HG02763 (cell line): ENCODE measurements around the gene ALDOA.
"Not testable (repeated sequence)": the region's sequence is repeated elsewhere in the genome, so short reads cannot be mapped to it uniquely, and the experiment has no call there.

ENCODE experiments used
- ATAC-seq: cut with Tn5 transposase; IDR thresholded peaks from one replicate; pipeline ENCODE4 v1.9.1; 2021; ENCODE audit warnings: mild to moderate bottlenecking, moderate library complexity; ENCODE audit not compliant: unreplicated experiment

ALDOA gene

GRCh38 chr16:30040690-30041089 lies 24.9 kb upstream of the ALDOA start:
- not testable (repeated sequence) for ATAC-seq

DNA sequence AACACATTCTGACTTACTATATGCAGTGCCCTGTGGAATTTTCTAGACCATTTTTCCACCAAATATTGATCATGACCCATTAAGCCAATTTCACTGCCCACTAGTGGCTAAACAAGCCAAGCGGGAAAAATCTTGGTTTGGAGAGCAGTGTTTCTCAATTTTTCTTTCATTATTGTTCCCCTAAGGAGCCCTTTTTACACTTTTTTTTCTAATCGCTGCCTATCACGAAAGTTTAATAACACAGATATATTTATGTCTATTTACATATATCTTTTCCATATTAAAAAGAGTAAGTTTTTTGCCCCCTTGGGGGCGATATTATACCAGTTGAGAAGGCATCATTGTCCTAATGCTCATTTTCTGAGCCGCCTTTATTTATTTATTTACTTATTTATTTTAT lies 23.7 kb upstream of the ALDOA start:
- no peak for ATAC-seq

DNA sequence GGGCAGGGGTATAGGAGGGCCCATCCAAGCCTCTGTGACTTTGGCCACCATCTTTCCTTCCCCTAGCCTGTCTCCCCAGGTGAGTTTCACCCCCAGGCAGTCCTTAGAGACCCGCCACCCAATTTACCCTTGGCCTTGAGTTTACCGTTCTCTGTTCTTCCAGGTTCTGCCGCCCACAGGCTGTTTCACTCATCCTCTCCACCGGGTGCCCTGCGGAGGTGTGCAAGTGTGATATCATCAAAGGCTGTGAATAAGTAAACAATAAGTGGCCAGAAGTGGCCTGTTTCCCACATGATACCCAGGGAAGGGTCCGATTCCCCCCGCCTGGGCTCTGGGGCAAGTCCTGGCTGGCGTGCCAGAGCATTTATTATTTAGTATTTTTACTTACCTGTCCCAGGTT lies 19.4 kb upstream of the ALDOA start:
- ATAC-seq: no peak

- no peak for ATAC-seq
These were observed 19.0 kb upstream of the ALDOA start for GRCh38 chr16:30046588-30046987.

DNA sequence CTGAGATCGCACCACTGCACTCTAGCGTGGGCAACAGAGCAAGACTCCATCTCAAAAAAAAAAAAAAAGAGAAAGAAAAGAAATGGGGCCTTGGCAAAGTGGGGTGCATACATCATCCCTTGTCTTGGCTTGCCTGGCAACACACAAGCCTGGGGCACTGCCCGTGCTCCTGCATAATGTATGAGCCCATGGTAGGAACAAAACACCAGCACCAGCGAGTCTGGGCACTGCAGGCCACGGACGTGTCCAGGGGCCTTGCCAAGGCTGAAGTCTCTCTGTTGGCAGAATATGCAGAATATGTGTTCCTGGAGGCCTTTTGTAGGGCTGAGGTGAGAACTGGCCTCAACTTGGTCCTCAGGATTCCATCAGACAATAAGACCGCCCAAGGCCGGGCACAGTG lies 15.7 kb upstream of the ALDOA start:
- ATAC-seq: no peak

- ATAC-seq: no peak
These were observed 14.0 kb upstream of the ALDOA start for GRCh38 chr16:30051518-30051917.

DNA sequence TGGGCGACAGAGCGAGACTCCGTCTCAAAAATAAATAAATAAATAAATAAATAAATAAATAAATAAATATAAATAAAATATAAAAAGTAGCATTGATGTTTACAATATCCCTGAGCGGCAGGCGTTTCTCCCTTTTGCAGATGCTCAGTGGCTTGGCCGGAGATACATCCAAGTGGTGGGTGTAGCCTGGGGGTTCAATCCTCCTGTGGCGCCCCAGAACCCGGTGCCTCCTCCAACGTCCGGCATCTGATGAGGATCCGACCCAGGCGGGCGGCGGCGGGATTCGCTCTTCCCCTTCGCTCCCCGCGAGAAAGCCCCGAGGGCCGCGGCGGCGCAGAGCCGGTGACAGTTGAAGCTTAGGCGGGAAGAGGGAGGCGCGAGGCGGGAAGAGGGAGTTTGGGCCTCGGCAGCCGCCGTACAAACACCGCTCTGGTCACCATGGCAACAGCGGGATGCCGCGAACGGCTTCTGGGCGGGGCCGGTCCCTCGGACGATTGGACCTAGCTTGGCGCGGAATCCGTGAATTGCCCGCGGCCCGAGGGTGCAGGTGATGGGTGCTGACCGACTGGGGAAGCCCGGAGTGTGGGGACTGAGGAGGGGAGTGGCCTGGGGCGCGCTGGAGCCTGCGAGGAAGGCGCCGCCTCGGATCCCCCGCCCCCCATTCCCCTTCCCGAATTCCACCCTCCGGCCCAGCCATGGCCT lies 12.7 kb upstream of the ALDOA start:
- no peak for ATAC-seq

GRCh38 chr16:30053376-30054015 lies 12.1 kb upstream of the ALDOA start:
- no peak for ATAC-seq

GRCh38 chr16:30054451-30054850 lies 11.1 kb upstream of the ALDOA start:
- no peak for ATAC-seq

DNA sequence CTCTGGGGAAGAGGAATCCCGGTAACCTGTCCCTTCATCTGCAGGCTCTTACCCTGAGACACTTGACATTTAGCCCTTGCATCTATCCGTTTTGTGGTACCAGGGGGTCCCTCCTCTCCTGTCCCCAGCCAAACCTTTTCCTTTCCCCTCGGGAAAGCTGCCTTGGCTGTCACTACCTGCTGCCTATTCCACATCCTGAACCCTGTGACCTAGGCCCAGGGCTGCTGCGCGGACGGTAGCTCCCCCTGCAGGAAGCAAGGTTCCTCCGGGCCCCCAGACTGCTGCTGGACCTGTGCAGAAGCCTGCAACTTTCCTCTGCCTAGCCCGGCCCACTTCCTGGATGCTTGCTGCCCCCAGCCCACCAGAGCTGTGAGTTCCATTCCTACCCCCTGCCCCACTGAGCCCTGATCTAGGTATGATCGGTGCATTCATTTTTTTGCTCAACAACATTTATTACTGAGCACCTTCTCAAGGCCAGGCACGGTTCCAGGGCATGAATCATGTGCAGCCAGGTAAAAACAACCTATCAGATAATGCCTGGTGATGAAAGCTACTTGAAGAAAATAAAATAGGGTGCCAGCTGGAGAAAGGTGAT lies 10.5 kb upstream of the ALDOA start:
- ATAC-seq: no peak

- no peak for ATAC-seq
These were observed 5.2 kb upstream of the ALDOA start for GRCh38 chr16:30060346-30060745.

GRCh38 chr16:30060836-30061554 lies 4.6 kb upstream of the ALDOA start:
- no peak for ATAC-seq

DNA sequence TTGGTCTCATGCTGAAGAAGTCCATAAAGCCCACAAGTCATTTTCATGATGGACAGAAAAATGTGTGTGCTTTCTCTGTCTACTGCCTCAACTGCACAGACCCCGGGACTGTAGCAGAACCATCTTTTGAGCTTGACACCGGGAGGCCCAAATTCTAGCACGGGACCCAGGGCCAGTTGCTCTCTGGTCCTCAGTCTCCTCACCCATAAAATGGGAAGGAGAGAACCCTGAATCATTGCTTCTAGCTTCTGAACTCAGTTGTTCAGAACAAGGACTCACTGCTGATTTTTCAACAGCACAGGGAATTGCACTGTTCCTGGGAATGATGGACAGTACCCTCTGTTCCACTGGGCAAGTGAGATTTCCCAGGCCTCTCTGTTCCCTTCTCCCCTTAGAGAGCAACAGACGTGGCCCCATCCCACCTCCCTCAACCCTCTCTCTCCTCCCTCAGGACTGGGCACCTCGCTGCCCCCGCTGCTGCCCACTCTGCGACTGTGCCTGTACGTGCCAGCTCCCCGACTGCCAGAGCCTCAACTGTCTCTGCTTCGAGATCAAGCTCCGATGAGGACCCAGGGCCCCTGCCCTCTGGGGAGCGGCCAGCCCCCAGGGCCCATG lies 2.2 kb upstream of the ALDOA start:
- ATAC-seq: no peak

DNA sequence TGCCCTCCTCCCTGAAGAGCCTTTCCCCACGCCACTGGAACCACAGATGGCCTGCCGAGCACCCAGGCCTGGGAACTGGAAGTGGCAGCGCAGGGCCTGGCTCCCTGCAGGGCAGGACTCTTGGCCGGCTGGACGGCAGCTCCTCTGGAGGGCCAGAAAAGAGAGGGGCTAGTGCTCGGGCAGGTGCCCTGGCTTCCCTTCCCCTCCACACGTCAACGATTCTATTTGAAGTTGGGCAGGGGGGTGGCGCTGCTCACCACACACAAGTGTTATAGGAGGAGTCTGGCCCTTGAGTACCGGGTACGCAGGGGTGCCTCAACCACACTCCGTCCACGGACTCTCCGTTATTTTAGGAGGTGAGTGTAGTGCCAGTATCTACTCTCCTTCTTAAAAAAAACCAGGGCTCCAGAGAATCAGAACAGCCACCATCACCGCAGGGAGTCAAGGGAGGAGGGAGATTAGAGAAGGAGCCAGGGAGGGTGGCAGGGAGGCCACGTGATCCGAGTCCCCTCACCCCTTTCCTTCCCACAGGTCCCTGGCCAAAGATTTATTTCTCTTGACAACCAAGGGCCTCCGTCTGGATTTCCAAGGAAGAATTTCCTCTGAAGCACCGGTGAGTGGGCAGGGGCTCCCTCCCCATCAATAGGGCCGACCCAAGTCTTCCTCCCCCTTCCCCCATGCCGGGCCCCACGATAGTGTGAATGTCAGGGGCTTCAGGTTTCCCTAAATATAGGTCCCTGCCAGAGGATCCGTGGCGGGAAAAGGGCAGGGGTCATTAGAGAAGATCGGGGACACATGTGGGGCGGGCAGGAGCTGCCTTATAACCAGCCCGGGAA lies 1.4 kb upstream of the ALDOA start:
- no peak for ATAC-seq

DNA sequence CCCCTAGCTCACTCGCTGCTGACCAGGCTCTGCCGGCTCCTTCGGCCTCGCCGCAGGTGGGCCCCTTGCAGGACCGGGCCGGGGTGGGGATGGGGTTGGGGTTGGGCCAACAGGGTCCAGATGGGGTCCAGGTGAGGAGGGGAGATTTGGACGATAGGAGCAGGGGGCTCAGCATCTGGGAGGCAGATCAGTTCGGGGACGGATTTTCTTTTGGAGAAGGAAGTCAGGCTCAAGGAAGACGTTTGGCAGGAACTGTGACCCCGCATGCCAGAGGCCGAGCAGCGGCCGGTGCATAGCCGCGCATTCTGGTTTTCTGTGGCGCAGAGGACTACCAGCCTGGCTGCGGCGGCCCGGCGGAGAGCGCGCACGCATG lies 845 bp upstream of the ALDOA start:
- ATAC-seq: no peak

DNA sequence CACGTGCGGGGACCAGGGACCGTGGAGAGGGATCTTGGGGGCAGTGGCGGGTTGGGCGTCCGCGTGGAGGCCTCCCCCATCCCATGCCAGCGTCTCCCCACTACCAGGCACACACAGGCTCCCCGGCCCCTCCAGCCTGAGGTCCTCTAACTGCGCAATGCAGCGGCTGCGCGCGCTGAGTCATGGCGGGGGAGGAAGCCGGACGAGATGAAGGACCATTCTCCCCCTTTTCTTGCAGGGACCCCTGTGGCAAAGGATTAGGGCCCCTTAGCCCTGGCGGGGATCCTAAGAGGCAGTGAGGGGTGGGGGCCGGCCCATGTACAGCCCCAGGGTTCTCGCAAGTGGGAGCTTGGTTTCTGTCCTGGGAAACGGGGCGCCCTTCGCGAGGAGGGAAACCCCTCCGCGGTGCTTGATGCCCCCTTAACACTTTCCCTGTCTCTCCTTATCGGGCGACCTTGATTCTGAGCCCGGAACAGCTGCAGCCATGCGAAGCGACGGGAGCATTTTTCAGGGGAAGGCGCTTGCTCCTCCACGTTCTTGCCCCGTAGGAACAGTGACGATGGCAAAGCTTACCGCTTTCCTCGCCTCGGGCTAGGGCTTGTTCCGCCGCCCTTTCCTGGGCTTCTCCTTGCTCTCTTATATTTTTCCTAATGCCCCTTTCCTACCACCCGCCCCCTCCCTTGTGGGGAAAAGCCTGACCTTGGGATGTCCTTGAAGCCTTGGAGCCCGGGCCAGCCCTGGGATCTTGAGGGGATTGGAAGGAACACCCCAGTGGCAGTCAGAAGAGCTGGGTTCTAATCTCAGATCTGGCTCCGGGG lies 592 bp downstream of the ALDOA start:
- no peak for ATAC-seq

- ATAC-seq: no peak
These were observed 1.4 kb downstream of the ALDOA start for GRCh38 chr16:30066761-30067583.

- no peak for ATAC-seq
These were observed 2.0 kb downstream of the ALDOA start for GRCh38 chr16:30067584-30067916.

DNA sequence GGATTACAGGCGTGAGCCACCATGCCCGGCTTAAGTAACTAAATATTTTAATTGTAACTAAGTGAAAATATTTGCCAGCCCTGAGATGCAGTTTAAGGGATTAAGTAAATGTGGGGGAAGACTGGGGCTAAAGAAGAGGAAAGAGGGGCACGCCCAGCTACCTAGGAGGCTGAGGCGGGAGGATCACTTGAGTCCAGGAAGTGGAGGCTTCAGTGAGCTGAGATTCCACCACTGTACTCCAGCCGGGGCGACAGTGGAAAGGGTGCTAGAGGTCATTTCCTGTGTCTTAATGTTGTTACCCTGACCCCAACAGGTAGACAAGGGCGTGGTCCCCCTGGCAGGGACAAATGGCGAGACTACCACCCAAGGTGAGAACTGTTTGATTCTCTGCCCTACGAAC lies 2.8 kb downstream of the ALDOA start:
- no peak for ATAC-seq
